ENCODE results near the gene ZNF436.
A peak's percentile ranks its signal among the peaks of the same experiment; 100 is the strongest.

Gene ZNF436

GRCh38 chr1:23369335-23370013 lies at the start of gene ZNF436:
Gene ZNF436 (minus strand): TSS chr1:23369836. CDS start chr1:23368005, 1,831 bp downstream.
- DNase-seq (ENCODE audit: low spot score): peak; percentile 57

GRCh38 chr1:23419180-23419579 lies 49.5 kb upstream of the ZNF436 start:
- no peak for DNase-seq (ENCODE audit: low spot score)

GRCh38 chr1:23417570-23417969 lies 47.9 kb upstream of the ZNF436 start:
- peak; percentile 35 for DNase-seq (ENCODE audit: low spot score)

- DNase-seq (ENCODE audit: low spot score): no peak
These were observed 47.3 kb upstream of the ZNF436 start for GRCh38 chr1:23416964-23417363.

- DNase-seq (ENCODE audit: low spot score): no peak
These were observed 39.2 kb upstream of the ZNF436 start for GRCh38 chr1:23408797-23409290.

- no peak for DNase-seq (ENCODE audit: low spot score)
These were observed 37.5 kb upstream of the ZNF436 start for GRCh38 chr1:23407016-23407630.

GRCh38 chr1:23405946-23406345 lies 36.3 kb upstream of the ZNF436 start:
- DNase-seq (ENCODE audit: low spot score): no peak

GRCh38 chr1:23403735-23404486 lies 34.3 kb upstream of the ZNF436 start:
- DNase-seq (ENCODE audit: low spot score): peak; percentile 86

- DNase-seq (ENCODE audit: low spot score): no peak
These were observed 33.7 kb upstream of the ZNF436 start for GRCh38 chr1:23403355-23403734.

GRCh38 chr1:23403038-23403336 lies 33.4 kb upstream of the ZNF436 start:
- DNase-seq (ENCODE audit: low spot score): no peak

GRCh38 chr1:23402286-23403037 lies 32.8 kb upstream of the ZNF436 start:
- no peak for DNase-seq (ENCODE audit: low spot score)

GRCh38 chr1:23401313-23401712 lies 31.7 kb upstream of the ZNF436 start:
- DNase-seq (ENCODE audit: low spot score): no peak

- DNase-seq (ENCODE audit: low spot score): no peak
These were observed 30.9 kb upstream of the ZNF436 start for GRCh38 chr1:23400324-23401114.

GRCh38 chr1:23399229-23399628 lies 29.6 kb upstream of the ZNF436 start:
- no peak for DNase-seq (ENCODE audit: low spot score)

GRCh38 chr1:23397908-23398307 lies 28.3 kb upstream of the ZNF436 start:
- DNase-seq (ENCODE audit: low spot score): no peak

- DNase-seq (ENCODE audit: low spot score): no peak
These were observed 26.7 kb upstream of the ZNF436 start for GRCh38 chr1:23396380-23396779.

GRCh38 chr1:23395849-23396248 lies 26.2 kb upstream of the ZNF436 start:
- no peak for DNase-seq (ENCODE audit: low spot score)

- DNase-seq (ENCODE audit: low spot score): no peak
These were observed 25.6 kb upstream of the ZNF436 start for GRCh38 chr1:23395154-23395724.

- no peak for DNase-seq (ENCODE audit: low spot score)
These were observed 25.0 kb upstream of the ZNF436 start for GRCh38 chr1:23394684-23395083.

GRCh38 chr1:23394181-23394580 lies 24.5 kb upstream of the ZNF436 start:
- no peak for DNase-seq (ENCODE audit: low spot score)

- DNase-seq (ENCODE audit: low spot score): no peak
These were observed 24.1 kb upstream of the ZNF436 start for GRCh38 chr1:23393706-23394105.
